Measurements from ENCODE around the gene ZMIZ2.
A peak's percentile ranks its signal among the peaks of the same experiment; 100 is the strongest.
"Not testable (repeated sequence)": the region's sequence is repeated elsewhere in the genome, so short reads cannot be mapped to it uniquely, and the experiment has no call there.

The ZMIZ2 gene, protein sequence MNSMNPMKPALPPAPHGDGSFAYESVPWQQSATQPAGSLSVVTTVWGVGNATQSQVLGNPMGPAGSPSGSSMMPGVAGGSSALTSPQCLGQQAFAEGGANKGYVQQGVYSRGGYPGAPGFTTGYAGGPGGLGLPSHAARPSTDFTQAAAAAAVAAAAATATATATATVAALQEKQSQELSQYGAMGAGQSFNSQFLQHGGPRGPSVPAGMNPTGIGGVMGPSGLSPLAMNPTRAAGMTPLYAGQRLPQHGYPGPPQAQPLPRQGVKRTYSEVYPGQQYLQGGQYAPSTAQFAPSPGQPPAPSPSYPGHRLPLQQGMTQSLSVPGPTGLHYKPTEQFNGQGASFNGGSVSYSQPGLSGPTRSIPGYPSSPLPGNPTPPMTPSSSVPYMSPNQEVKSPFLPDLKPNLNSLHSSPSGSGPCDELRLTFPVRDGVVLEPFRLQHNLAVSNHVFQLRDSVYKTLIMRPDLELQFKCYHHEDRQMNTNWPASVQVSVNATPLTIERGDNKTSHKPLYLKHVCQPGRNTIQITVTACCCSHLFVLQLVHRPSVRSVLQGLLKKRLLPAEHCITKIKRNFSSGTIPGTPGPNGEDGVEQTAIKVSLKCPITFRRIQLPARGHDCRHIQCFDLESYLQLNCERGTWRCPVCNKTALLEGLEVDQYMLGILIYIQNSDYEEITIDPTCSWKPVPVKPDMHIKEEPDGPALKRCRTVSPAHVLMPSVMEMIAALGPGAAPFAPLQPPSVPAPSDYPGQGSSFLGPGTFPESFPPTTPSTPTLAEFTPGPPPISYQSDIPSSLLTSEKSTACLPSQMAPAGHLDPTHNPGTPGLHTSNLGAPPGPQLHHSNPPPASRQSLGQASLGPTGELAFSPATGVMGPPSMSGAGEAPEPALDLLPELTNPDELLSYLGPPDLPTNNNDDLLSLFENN

DNA sequence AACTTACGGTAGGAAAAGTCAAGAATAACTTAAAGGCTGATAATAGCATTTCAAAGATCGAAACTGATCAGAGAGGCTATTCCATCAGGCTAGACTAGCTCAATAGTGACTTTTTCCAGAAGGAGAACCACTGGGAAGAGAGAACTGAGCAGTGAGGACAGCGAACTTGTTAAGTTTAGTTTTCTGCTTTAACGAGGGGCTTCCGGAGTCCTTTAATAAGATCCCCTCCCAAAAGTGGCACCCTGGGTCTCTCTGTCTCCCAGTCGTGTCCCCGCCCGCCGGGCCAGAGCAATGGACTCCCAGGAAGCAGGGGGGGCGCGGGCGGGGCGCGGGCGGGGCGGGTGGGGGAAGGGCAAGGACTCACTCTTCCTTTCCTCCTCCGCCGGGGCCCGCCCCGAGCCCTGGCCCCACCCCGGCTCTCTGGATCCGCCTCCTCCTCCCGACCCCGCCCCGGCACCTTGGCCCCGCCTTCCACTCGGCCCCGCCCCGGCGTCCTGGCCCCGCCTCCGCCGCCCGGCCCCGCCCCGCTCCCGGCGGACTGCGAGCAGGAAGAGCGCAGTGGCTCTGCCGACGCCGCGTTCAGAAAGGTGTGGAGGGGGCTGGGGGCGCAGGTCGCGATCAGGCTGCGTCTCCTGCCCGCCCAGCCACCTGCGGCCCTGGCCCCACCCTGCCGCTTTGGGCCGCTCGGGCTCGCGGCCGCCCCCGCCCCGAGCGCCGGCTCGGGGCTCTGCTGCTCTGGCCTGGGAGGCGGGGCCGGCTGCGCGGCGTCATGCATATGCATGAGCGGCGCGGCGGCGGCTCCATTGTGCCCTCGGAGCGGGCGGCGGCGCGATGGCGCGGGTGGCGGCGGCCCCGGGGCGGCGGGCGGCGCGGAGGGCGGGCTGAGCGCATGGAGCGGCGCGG, at the start of gene ZMIZ2:
ZMIZ2 (plus strand) TSS at position 803 of the 903 bp plus-strand sequence. CDS start 7,403 bp downstream, outside the sequence.
- DNase-seq (ENCODE audit: low read depth in 2 of 2) = peak; percentile 80 to 88

DNA sequence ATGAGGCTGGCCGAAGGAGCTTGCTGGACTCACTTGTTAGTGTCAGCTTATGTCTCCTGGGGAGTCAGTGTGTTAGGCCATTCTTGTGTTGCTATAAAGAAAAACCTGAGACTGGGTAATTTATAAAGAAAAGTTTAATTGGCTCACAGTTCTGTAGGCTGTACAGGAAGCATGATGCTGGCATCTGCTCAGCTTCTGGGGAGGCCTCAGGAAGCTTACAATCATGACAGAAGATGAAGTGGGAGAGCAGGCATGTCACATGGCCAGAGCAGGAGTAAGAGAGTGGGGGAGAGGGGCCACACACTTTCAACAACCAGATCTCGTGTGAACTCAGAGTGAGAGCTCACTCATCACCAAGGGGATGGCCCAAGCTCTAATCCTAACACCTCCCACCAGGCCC, 49.0 kb upstream of the ZMIZ2 start:
- not testable (repeated sequence) for DNase-seq (ENCODE audit: low read depth in 2 of 2)

DNA sequence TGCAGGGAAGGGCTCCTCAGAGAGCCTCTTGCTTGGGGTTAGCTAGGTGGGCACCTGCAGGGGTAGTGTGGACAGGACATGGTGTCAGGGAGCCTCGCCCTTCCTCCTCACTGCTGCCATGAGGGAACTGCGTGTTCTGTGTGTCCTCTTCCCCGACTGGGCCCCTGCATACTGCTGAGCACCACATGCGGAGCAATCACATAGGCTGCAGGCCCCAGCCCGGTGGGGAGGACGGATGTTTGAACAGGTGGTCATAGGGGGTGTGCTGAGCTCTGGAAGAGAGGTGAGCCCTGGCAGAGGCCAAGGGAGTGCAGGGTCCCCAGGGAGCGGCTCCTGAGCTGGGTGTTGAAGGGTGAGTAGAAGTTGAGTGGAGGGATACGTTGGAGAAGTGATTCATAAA, 48.3 kb upstream of the ZMIZ2 start:
- no peak for DNase-seq (ENCODE audit: low read depth in 2 of 2)

DNA sequence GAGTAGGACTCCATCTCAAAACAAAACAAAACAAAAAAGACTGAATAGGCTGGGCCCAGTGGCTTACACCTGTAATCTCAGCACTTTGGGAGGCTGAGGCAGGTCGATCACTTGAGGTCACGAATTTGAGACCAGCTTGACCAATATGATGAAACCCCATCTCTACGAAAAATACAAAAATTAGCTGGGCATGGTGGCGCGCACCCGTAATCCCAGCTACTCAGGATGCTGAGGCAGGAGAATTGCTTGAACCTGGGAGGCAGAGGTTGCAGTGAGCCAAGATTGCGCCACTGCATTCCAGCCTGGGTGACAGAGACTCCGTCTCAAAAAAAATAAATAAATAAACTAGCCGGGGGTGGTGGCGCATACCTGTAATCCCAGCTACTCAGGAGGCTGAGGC, 45.3 kb upstream of the ZMIZ2 start:
- not testable (repeated sequence) for DNase-seq (ENCODE audit: low read depth in 2 of 2)

DNA sequence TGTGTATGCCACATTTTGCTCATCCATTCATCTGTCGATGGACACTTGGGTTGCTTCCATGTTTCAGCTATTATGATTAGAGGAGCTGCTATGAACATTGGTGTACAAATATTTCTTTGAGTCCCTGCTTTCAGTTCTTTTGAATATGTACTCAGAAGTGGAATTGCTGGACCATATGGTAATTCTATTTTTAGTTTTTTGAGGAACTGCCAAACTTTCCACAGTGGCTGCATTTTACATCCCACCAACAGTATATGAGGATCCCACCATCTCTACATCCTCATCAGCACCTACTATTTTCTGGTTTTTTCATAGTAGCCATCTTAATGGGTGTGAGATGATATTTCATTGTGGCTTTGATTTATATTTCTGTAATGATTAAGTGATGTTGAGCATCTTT, 44.7 kb upstream of the ZMIZ2 start:
- DNase-seq (ENCODE audit: low read depth in 2 of 2) = no peak

DNA sequence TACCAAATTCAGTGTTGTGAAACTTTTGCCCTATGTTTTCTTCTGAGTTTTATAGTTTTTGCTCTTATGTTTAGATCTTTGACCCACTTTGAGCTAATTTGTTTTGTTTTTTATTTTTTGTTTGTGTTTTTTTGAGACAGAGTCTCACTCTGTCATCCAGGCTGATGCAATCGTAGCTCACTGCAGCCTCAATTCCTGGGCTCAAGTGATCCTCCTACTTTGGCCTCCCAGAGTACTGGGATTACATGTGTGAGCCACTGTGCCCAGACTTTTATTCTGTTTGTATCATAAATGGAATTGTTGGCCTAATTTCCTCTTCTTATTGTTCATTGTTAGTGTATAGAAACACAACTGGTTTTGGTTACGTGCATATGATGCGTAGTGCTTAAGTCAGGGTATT, 43.2 kb upstream of the ZMIZ2 start:
- no peak for DNase-seq (ENCODE audit: low read depth in 2 of 2)

DNA sequence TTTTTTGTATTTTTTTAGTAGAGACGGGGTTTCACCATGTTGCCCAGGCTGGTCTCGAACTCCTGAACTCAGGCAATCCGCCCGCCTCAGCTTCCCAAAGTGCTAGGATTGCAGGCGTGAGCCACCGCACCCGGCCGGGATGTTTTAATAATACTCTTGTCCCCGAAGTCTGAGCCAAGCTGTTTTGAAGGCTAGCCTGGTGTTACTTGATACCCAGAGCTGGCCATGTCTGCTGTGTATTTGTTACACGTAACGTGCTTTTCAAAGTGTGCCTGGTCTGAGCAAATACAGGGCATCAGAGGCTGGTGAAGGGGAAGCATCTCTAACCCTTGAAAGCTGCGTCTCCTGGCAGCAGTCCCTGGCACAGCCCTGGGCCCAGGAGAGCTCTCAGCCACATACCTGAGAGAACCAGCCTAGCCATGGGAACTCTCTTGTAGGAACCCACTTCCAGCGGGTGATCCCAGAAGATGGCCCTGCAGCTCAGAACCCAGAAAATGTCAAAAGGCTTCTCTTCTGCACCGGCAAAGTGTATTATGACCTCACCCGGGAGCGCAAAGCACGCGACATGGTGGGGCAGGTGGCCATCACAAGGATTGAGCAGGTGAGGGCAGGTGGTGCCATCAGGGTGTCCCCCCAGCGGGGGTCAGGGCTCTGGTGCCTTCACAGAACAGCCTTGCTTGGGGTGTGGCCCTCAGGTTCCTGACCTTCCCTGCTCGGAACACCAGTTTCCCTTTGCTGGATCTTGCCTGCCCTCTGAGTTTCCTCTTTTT, 41.7 kb upstream of the ZMIZ2 start:
- DNase-seq (ENCODE audit: low read depth in 2 of 2) = no peak

DNA sequence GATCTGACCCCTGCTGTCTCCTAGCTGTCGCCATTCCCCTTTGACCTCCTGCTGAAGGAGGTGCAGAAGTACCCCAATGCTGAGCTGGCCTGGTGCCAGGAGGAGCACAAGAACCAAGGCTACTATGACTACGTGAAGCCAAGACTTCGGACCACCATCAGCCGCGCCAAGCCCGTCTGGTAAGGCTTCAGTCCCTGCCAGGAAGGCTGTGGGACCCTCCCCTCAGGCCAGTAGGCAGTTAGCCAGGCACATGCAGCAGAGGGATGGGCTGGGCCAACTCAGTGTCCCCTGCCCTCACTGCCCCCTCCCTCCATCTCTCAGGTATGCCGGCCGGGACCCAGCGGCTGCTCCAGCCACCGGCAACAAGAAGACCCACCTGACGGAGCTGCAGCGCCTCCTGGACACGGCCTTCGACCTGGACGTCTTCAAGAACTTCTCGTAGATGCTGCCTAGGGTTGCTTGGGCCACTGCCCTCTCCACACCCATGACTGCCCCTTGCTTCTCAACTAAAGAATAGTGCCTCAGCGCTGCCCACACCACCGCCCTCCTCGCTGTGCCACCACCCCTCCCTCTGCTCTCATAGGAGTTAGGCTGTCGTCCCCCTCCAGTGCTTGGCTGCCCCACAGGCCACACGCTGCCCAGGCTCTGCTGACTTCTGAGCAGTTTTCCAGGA, 41.0 kb upstream of the ZMIZ2 start:
- DNase-seq (ENCODE audit: low read depth in 2 of 2) = no peak

DNA sequence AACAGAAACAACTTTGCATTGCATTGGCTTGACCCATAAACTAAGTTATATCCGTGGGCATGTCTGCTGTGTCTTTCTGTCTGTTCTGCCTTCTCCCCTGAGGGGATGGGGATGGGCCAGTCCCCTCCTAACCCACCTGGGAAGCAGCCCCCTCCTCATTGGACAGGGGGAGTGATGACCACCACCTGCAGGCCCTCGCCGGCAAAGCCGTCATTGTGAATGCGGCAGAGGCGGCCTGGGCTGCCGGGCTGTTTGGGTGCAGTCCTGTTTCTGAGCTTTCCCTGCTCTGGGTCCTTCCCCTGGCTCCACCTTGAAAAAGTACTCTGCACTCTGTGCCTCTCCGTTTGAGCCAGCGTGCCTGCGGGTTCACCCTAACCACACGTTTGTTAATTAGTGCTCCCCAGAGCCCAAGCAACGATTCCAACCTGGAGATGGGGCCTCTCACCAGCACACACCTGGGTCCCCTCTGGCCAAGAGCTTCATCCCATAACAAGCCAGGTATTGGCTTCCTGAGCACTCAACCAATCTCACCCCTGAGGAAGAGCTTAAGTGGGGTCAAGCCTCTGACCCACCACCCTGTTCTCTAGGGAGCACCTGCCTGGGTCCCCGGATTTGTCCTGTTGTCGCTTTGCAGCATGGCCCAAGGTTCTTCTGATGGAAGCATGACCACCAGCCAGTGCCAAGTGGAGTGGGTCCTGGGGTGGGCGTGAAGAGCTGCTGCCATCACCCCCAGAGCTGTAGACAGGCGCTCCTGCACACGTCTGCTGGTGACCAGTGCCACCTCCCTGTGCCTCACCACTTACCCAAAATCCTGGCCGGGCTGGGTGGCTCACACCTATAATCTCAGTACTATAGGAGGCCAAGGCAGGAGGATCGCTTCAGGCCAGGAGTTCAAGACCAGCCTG, 39.4 kb upstream of the ZMIZ2 start:
- no peak for DNase-seq (ENCODE audit: low read depth in 2 of 2)

DNA sequence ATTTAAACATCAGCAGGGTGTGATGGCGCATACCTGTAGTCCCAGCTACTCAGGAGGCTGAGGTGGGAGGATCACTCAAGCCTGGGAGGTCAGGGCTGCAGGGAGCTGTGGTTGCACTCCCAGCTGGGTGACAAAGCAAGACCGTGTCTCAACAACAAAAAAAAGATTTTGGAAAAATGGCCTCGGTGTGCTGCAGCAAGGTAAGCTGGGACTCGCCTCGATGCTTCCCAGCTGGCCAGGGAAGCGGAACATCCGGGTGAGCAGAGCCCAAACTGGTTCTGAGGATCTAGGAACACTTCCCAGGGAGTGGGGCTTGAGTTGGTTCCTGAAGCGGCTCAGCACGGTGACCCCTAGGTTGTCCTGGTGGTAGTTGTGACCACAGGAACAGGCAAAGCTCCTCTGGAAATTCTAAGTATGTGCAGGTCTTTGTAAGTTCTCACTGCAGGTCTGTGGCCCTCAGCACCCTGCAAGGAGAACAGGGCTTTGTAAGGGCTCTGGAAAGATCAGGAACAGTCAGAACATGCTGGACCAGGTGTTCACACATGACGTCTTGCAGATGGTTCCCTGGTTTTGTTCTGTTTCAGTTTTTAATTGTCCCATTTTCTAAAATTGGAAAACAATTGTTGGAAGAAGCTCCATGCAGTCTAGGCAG, 38.6 kb upstream of the ZMIZ2 start:
- DNase-seq (ENCODE audit: low read depth in 2 of 2) = no peak

DNA sequence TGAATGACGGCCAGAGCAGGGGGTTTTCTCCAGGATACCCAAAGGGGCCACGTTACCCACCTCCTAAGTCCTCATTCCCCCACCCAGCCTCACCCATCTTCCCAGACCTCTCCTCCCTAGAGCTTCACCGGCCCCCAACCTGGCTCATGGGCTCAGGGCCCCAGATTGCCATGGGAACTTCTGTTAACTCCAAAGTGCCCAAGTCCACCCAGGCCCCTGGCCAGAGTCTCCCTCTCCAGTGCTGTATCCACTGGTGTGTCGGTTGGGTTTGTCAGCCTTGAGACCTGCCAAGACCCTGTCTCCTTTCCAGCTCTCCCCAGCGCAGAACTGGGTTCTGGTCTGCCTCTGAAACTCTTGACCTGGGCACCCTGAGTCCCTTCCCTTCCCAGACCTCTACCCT, 37.1 kb upstream of the ZMIZ2 start:
- no peak for DNase-seq (ENCODE audit: low read depth in 2 of 2)

DNA sequence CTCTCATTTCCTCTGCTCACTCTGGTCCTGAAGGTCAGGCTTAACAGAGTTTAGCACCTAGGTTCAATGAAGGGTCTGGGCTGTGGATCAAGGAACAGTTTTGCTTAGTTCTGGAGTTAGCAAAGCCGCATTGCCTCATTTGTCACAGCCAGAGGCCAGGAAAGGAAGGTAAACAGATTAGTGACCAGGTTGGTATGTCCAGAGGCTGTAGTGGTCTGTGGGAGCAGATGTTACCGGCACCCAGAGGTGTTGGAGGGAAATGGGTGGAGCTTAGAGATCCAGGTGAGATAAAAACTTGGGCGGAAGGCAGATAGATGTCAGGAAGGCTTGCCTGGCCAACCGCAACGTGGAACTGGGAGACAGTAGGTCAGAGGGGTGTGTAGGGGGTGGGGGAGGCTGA, 36.6 kb upstream of the ZMIZ2 start:
- DNase-seq (ENCODE audit: low read depth in 2 of 2) = no peak

DNA sequence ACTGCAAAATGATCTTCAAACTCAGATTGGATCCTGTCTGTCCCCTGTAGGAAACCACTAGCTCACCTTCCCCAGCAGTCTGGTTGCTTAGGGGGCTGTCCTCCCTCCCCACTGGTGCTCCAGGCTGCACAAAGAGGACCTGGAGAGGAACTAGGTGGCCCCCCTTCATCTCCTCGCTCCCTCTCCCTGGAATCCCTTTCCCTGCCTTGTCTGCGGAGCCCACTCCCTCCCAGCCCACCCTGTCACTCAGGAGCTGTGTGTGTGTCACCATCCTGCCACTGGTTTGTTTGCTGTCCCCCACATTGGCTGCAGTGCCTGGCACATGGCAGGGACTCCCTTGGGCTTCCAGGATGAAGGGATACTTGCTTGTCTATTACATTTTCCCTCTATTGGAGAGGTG, 35.5 kb upstream of the ZMIZ2 start:
- DNase-seq (ENCODE audit: low read depth in 2 of 2) = no peak

DNA sequence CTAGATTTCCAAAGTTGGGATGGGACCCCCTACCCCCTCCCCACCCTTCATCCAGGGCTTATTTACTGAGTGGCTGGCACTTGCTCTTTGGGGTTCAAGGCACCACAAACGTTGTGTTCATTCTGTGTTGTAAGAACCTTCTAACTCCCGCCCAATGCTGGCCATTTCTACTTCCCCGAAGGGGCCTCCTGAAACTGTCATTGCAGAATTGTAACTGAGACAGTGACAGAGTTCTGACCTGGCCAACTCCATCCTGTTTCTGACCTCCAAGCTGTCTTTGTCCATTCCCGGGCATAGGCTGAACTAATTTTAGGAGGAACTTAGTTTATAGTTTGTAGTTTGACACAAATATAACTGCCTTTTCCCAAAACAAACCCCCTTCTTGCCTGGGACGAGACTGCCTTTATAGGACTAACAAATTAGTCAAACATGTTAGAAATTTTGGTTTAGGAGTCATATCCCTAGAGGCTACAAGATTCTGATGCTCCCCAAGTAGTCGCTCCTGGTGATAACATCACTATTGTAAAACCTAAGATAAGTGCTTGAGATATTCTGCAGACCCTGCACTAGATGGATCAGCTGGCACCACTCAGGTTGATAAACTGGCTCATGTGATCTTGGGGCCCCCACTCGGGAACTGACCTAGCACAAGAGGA, 34.8 kb upstream of the ZMIZ2 start:
- DNase-seq (ENCODE audit: low read depth in 2 of 2) = no peak

DNA sequence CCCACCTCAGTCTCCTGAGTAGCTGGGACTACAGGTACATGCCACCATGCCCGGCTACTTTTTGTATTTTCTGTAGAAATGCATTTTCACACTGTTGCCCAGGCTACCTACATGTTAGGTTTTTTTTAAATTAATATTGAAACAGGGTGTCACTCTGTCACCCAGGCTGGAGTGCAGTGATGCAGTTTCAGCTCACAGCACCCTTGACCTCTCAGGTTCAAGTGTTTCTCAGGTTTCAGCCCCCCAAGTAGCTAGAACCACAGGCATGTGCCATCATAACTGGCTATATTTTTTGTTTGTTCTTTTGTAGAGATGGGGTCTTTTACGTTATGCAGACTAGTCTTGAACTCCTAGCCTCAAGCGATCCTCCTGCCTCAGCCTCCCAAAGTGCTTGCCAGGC, 32.4 kb upstream of the ZMIZ2 start:
- no peak for DNase-seq (ENCODE audit: low read depth in 2 of 2)

DNA sequence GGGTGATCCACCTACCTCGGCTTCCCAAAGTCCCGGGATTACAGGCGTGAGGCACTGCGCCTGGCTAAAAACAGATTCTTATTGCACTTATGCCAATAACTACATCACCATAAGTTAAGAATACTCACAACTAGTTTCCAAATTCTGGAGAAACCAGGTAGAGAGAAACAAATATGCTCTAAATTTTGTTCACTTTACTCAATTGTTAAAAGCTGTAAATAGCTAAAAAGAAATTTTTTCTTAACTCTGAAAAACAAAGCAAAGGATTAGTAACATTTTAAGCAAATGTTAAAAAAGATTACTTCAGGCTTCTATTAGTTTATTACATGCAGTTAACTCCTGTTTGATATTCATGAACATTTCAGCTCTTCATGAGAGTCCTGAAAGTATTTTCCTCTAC, 28.3 kb upstream of the ZMIZ2 start:
- DNase-seq (ENCODE audit: low read depth in 2 of 2) = no peak

DNA sequence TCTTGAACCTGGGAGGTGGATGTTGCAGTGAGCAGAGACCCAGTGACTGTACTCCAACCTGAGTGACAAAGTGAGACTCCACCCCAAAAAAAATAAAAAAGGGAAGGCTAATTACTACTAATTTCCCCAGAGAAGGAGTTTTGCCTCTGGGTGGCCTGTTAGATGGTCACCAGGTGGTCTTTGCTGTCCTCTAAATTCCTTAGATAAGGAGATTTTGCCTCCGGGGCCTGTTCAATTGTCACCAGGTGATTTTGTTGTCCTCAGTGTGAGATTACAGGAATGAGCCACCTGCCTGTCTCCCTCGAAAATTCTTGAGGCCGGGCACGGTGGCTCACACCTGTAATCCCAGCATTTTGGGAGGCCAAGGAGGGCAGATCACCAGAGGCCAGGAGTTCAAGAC, 24.4 kb upstream of the ZMIZ2 start:
- DNase-seq (ENCODE audit: low read depth in 2 of 2) = no peak

DNA sequence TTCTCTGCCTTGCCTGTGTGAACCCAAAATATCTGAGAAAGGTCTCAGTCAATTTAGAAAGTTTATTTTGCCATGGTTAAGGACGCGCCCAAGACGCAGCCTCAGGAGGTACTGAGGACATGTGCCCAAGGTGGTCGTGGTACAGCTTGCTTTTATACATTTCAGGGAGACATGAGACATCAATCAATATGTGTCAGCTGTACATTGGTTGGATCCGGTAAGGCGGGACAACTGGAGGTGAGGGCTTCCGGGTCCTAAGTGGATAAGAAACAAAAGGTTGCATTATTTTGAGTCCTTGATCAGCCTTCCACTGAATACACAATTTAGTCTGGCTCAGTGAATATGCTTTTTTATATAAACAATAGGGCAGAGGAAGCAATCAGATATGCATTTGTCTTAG, 22.4 kb upstream of the ZMIZ2 start:
- DNase-seq (ENCODE audit: low read depth in 2 of 2) = not testable (repeated sequence)

All from stimulated activated CD8-positive, alpha-beta memory T cell treated with anti-CD3 and anti-CD28 coated beads, Interleukin-2, amount 100 ng/mL, for 48 hours (primary cell).